Activated naive CD4-positive, alpha-beta T cell treated with anti-CD3 and anti-CD28 coated beads, Interleukin-2, amount 50 U/mL, for 16 hours (primary cell): ENCODE measurements around the gene PROC.

Source experiments
- DNase-seq: peaks from one replicate; pipeline ENCODE4 v3.0.0-alpha.2; 2020

Gene PROC

GRCh38 chr2:127464470-127465257 lies 46.4 kb downstream of the PROC start:
- DNase-seq: no peak

- no peak for DNase-seq
Measured at GRCh38 chr2:127465258-127465657, 47.0 kb downstream of the PROC start.

- DNase-seq: no peak
Measured at GRCh38 chr2:127469051-127469450, 50.8 kb downstream of the PROC start.

GRCh38 chr2:127469974-127470373 lies 51.7 kb downstream of the PROC start:
- no peak for DNase-seq

GRCh38 chr2:127471286-127471988 lies 53.2 kb downstream of the PROC start:
- DNase-seq: no peak

GRCh38 chr2:127472268-127472667 lies 54.0 kb downstream of the PROC start:
- DNase-seq: no peak

GRCh38 chr2:127475788-127476187 lies 57.6 kb downstream of the PROC start:
- no peak for DNase-seq
